ENCODE measurements around the gene NIM1K. TPM values are rescaled to one million over a fixed set of nuclear protein-coding genes. Genes with fewer than 3 reads are reported as not detected.

NIM1K gene
- total RNA-seq, 6 experiments from 2014 or later = 0.14 to 0.85 (median 0.38) TPM

DNA sequence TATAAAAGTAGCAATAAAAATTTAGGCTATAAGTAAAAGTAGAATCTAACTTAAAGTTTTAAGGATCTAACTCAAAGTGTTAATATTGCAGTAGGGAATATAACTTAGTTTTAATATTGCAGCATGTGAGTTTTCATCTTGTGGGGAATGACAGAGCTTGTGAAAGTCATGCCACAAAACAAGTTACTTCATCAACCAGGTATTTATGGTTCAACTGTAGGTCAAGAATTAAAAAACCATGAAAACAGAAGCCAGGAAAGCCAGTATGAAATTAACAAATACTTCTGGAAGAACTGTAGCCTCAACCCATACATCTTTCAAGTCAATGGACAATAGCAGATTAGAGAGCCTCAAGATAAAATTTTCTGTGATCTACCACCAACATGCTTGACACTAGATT is 102.2 kb downstream of the NIM1K start:
- Mint-ChIP-seq H3K4me1 (ENCODE audit: low read depth) (peaks cover 38% of the 10 kb centered on the region), H3K27me3 (ENCODE audit: insufficient read depth) (no peaks in the 10 kb centered on the region), H3K36me3 (ENCODE audit: low read depth) (peaks cover 17% of the 10 kb centered on the region), H3K9me3 (no peaks in the 10 kb centered on the region), H3K27ac (peak overlapping the region; percentile 59), H3K4me3 (no peak overlapping the region)
- TF ChIP-seq CTCF (IDR thresholded peaks at IDR 0.05) = no peak
- peak; percentile 63 for DNase-seq

- H3K4me1 Mint-ChIP-seq (ENCODE audit: low read depth) = peaks cover 38% of the 10 kb centered on the region
- TF ChIP-seq CTCF (IDR thresholded peaks at IDR 0.05) = no peak
- peaks cover 17% of the 10 kb centered on the region for H3K36me3 Mint-ChIP-seq (ENCODE audit: low read depth)
- no peaks in the 10 kb centered on the region for H3K9me3 Mint-ChIP-seq
- H3K27ac Mint-ChIP-seq = no peak overlapping the region
- H3K4me3 Mint-ChIP-seq = no peak overlapping the region
- H3K27me3 Mint-ChIP-seq (ENCODE audit: insufficient read depth) = no peaks in the 10 kb centered on the region
- DNase-seq = no peak
Measured at GRCh38 chr5:43295202-43295601, 103.2 kb downstream of the NIM1K start.

DNA sequence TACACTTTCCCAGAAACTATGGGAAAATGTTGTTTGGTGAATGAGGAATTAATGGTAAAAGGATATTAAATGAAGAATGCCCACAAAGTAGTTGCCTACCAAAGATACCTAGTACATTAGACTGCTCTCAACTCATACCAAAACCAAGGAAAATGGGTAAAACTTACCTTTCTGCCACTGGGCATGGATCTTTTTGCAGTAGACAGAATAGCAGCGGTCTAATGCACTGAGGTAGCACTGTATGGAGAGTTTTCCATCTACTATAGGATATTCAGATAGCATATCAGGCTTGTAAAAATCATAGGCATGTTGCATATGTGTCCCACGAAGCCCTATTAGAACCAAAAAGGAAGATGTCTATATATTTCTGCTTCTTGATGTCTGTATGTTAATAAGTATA is 104.8 kb downstream of the NIM1K start:
- Mint-ChIP-seq H3K27ac (no peak overlapping the region), H3K9me3 (no peaks in the 10 kb centered on the region), H3K4me3 (no peak overlapping the region), H3K36me3 (ENCODE audit: low read depth) (peaks cover 17% of the 10 kb centered on the region), H3K4me1 (ENCODE audit: low read depth) (peaks cover 29% of the 10 kb centered on the region), H3K27me3 (ENCODE audit: insufficient read depth) (no peaks in the 10 kb centered on the region)
- DNase-seq = no peak
- no peak for TF ChIP-seq CTCF (IDR thresholded peaks at IDR 0.05)

DNA sequence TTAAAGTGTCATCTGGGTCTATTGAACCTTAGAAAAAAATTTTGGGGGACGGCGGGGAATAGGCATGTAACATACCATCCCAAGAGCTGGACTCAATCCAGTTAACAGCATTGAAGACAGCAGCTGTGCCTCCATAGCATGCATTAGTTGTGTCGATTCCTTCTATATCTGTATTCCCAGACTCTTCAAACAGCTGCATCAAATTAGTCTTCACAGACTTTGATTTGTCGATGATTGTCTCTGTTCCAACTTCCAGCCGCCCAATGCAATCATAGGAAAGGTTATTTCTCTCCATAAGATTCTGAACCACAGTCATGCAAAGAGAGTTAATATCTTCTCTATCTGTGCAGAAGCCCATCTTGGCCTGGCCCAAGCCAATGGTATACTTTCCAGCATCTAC is 106.4 kb downstream of the NIM1K start:
- no peak for TF ChIP-seq CTCF (IDR thresholded peaks at IDR 0.05)
- no peak for DNase-seq
- Mint-ChIP-seq H3K27me3 (ENCODE audit: insufficient read depth) (no peaks in the 10 kb centered on the region), H3K9me3 (no peaks in the 10 kb centered on the region), H3K4me1 (ENCODE audit: low read depth) (peaks cover 25% of the 10 kb centered on the region), H3K36me3 (ENCODE audit: low read depth) (peaks cover 11% of the 10 kb centered on the region), H3K4me3 (no peak overlapping the region), H3K27ac (no peak overlapping the region)

- peaks cover 10% of the 10 kb centered on the region for H3K4me1 Mint-ChIP-seq (ENCODE audit: low read depth)
- no peak overlapping the region for H3K27ac Mint-ChIP-seq
- H3K36me3 Mint-ChIP-seq (ENCODE audit: low read depth) = peaks cover 11% of the 10 kb centered on the region
- no peaks in the 10 kb centered on the region for H3K27me3 Mint-ChIP-seq (ENCODE audit: insufficient read depth)
- no peak for DNase-seq
- no peak overlapping the region for H3K4me3 Mint-ChIP-seq
- TF ChIP-seq CTCF (IDR thresholded peaks at IDR 0.05) = no peak
- H3K9me3 Mint-ChIP-seq = no peaks in the 10 kb centered on the region
Measured at GRCh38 chr5:43300112-43300511, 108.1 kb downstream of the NIM1K start.

DNA sequence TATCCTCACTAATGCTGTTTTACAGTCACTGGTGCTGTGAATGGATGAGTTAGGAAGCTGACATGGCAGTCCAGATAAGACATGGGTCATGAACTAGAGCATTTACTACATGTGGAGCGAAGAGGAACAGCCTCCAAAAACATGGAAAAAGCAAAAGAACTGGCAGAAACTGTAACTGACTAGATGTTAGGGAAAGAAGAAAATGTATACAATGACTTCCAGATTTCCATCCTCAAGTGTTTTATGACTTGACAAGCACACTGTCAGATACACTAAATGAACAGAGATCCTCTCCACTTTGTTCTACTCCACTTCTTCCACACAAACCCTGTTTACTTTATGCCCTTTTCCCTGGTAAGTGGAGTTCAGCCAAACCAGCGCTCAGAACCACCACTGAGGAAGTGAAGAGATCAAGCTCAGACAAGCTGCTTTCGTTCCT is 109.6 kb downstream of the NIM1K start:
- H3K4me1 Mint-ChIP-seq (ENCODE audit: low read depth) = peaks cover 7% of the 10 kb centered on the region; the same call in 1 of the 2 replicates
- no peak overlapping the region for H3K27ac Mint-ChIP-seq
- DNase-seq = no peak
- TF ChIP-seq CTCF (IDR thresholded peaks at IDR 0.05) = no peak
- no peak overlapping the region for H3K4me3 Mint-ChIP-seq
- peaks cover 11% of the 10 kb centered on the region for H3K36me3 Mint-ChIP-seq (ENCODE audit: low read depth)
- no peaks in the 10 kb centered on the region for H3K9me3 Mint-ChIP-seq
- H3K27me3 Mint-ChIP-seq (ENCODE audit: insufficient read depth) = no peaks in the 10 kb centered on the region
